ENCODE measurements around the gene MRPS18B. TPM values are rescaled to one million over a fixed set of nuclear protein-coding genes. Genes with fewer than 3 reads are reported as not detected.

Gene MRPS18B
- polyA plus RNA-seq, 1 donor from 2014 or later: 77.7 TPM

DNA sequence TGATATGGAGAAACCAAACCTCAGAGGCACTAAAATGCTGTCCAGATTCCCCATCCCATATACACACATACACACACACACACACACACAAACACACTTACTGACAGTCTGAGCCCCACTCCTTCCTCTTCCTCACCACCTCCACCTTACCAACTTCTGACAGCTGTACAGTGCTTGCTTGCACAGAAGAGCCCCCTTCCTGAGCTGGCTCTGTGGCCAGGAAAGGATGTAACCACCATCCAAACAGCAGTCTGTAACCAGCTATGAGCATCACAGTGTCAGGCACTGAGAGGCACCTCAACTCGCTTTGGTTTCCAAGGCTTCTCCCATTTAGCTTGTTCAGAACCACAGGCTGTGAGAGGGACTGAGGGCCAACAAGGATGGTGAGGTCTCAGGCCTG is 23.4 kb downstream of the MRPS18B start:
- Histone ChIP-seq H3K9me2 (ENCODE audit: insufficient read depth, low read length) (no peaks in the 10 kb centered on the region), H3K27me3 (ENCODE audit: insufficient read depth, low read depth, low read length) (no peaks in the 10 kb centered on the region), H3K9ac (ENCODE audit: low read length) (no peak overlapping the region), H3K79me2 (replicated peaks; ENCODE audit: insufficient read depth, low read length) (peaks cover 12% of the 10 kb centered on the region), H3K9me3 (ENCODE audit: low read length) (no peaks in the 10 kb centered on the region), H3F3A (ENCODE audit: insufficient read depth, low read length, poor library complexity, severe bottlenecking) (no peaks in the 10 kb centered on the region), H3K27ac (ENCODE audit: low read length) (no peak overlapping the region), H3K4me3 (ENCODE audit: low read length) (no peak overlapping the region), H2AFZ (ENCODE audit: low read depth, low read length) (no peak overlapping the region), H3K4me2 (ENCODE audit: low read length) (no peak overlapping the region), H3K36me3 (ENCODE audit: insufficient read depth, low read length) (peaks cover 8% of the 10 kb centered on the region), H4K20me1 (ENCODE audit: insufficient read depth) (no peaks in the 10 kb centered on the region)
- TF ChIP-seq, protein P1, sequence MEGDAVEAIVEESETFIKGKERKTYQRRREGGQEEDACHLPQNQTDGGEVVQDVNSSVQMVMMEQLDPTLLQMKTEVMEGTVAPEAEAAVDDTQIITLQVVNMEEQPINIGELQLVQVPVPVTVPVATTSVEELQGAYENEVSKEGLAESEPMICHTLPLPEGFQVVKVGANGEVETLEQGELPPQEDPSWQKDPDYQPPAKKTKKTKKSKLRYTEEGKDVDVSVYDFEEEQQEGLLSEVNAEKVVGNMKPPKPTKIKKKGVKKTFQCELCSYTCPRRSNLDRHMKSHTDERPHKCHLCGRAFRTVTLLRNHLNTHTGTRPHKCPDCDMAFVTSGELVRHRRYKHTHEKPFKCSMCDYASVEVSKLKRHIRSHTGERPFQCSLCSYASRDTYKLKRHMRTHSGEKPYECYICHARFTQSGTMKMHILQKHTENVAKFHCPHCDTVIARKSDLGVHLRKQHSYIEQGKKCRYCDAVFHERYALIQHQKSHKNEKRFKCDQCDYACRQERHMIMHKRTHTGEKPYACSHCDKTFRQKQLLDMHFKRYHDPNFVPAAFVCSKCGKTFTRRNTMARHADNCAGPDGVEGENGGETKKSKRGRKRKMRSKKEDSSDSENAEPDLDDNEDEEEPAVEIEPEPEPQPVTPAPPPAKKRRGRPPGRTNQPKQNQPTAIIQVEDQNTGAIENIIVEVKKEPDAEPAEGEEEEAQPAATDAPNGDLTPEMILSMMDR (IDR thresholded peaks at IDR 0.05; ENCODE audit: poor library complexity, severe bottlenecking): no peak
- no peak for TF ChIP-seq TAF1 (IDR thresholded peaks at IDR 0.05; ENCODE audit: low read depth)
- no peak for TF ChIP-seq POLR2AphosphoS5 (IDR thresholded peaks at IDR 0.05)

DNA sequence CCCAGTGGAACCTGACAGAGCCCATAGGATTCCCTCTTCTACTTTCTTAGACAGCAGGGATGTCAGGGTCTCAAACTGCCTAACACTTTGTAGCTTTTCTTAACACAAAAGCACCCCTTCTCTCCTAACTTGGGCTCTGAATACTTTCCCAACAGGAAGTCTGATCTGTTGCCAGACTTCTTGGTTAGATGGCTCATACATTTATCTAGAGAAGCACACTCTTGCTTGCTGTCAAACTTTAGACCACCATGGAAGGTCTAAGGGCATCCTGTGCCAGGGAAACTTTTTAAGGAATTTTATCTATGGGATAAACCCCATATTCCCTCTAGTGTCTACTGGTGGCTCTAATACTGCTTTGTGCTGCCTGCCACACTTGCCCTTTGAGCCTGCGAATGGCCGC is 26.0 kb downstream of the MRPS18B start:
- Histone ChIP-seq H3K27ac (ENCODE audit: low read length) (no peak overlapping the region), H3K9me2 (ENCODE audit: insufficient read depth, low read length) (no peaks in the 10 kb centered on the region), H3K9ac (ENCODE audit: low read length) (no peak overlapping the region), H3K27me3 (ENCODE audit: insufficient read depth, low read depth, low read length) (no peaks in the 10 kb centered on the region), H3K79me2 (replicated peaks; ENCODE audit: insufficient read depth, low read length) (peaks cover 29% of the 10 kb centered on the region), H4K20me1 (ENCODE audit: insufficient read depth) (no peaks in the 10 kb centered on the region), H3K36me3 (ENCODE audit: insufficient read depth, low read length) (peaks cover 8% of the 10 kb centered on the region), H3K4me2 (ENCODE audit: low read length) (no peak overlapping the region), H2AFZ (ENCODE audit: low read depth, low read length) (no peak overlapping the region), H3K9me3 (ENCODE audit: low read length) (no peaks in the 10 kb centered on the region), H3K4me3 (ENCODE audit: low read length) (no peak overlapping the region), H3F3A (ENCODE audit: insufficient read depth, low read length, poor library complexity, severe bottlenecking) (no peaks in the 10 kb centered on the region)
- TF ChIP-seq MXI1 (conservative IDR thresholded peaks at IDR 0.05; ENCODE audit: poor library complexity, severe bottlenecking) (no peak), POLR2AphosphoS5 (IDR thresholded peaks at IDR 0.05) (no peak), RAD21 (conservative IDR thresholded peaks at IDR 0.05) (no peak), EP300 (conservative IDR thresholded peaks at IDR 0.05; ENCODE audit: poor library complexity, severe bottlenecking) (no peak), SMC3 (conservative IDR thresholded peaks at IDR 0.05; ENCODE audit: poor library complexity) (no peak), TAF1 (IDR thresholded peaks at IDR 0.05; ENCODE audit: low read depth) (no peak), REST (IDR thresholded peaks at IDR 0.05; ENCODE audit: borderline replicate concordance) (no peak), EZH2 (IDR thresholded peaks at IDR 0.05; ENCODE audit: borderline replicate concordance, insufficient read depth, low read length, poor library complexity, severe bottlenecking) (no peak)
- TF ChIP-seq, protein P1 (IDR thresholded peaks at IDR 0.05; ENCODE audit: poor library complexity, severe bottlenecking): no peak
